ENCODE measurements around the gene GPR37L1.
"Not testable (repeated sequence)": the region's sequence is repeated elsewhere in the genome, so short reads cannot be mapped to it uniquely, and the experiment has no call there.

The GPR37L1 gene

DNA sequence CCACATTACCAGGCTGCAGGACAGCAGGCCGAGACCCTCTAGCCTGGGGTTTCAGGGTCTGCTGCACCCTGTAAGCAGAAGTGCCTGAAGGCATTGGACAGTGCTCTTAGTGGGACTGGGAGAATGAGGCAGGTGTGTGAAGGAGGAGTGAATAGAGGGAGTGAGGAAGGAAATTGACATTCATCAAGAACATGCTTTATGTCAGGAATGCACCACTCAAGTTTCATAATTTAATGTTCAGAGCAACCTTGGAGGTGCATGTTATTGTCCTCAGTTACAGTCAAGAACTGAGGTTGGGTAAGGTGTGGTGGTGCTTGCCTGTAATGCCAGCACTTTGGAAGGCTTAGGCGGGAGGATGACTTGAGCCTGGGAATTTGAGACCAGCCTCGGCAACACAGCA is 11.7 kb upstream of the GPR37L1 start:
- DNase-seq, result no peak

DNA sequence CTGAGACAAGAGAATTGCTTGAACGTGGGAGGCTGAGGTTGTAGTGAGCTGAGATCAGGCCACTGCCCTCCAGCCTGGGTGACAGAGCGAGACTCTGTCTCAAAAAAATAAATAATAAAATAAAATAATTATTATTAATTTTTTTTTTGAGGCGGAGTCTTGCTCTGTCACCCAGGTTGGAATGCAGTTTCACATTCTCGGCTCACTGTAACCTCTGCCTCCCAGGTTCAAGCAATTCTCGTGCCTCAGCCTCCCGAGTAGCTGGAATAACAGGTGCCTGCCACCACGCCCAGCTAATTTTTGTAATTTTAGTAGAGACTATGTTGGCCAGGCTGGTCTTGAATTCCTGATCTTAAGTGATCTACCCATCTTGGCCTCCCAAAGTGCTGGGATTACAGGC is 11.1 kb upstream of the GPR37L1 start:
- DNase-seq, result not testable (repeated sequence)

DNA sequence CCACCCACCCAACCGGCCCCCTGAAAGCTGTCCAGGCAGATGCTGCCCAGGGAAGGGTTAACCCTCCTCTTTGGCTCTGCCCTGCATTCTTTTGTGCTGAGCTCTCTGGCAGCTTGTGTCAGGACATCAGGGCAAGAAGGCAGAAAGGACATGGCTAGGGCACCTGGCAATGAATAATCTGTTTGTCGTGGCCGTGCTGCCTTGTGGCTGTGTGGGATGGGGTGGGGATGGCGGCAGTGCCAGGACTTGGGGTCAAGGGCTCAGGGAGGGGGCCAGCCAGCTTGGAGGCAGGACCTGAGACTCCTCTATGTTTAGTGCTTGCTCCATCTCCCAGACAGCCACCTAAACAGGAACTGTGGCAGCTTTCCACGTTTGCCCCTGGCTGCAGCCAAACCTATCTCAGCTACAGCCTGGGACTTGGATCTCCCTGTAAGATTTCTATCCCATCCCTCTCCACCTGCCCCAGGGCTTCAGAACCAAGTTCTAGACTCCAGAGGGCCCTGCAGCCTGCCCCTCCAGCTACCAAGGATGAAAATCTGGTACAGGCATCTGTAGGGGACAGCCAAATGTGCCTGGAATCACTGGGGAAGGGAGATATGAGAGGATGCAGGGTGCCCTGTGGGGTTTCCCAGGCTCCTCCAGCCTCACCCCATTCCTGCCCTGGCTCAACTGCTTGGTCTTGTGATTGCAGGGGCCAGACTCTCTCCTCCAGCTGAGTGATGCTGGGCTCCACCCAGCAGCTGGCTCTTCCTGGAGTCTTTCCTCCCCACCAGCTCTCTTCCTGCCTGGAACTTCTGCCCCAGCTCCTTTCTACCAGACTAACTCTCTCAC is 9.6 kb upstream of the GPR37L1 start:
- DNase-seq, result no peak

DNA sequence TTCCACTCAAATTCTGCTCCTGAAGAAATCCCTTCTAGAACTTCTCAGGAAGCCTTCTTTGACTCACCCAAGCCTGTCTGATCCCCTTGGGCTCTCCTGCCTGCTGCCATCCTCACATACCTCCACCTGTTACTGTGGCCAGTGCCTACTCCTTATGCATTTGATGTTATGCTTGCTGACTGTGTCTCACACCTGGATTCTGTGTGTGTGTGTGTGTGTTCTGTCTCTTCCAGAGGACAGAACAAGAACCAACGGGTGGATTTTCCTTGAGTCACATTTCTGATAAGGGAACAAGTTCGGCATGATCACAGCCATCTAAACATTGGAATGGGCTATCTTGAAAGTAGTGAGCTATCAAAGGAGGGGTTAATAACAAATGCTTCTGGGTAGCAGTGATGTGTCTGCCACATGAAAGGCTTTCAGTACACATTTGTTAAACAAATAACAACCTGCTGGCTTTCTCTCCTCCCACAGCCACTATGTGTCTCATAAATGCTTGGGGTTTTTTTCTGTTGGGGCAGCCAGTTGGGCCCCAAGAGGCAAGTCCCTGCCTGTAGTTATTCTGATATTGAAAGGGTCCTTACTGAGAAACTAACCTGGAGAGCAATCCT is 8.9 kb upstream of the GPR37L1 start:
- no peak for DNase-seq

DNA sequence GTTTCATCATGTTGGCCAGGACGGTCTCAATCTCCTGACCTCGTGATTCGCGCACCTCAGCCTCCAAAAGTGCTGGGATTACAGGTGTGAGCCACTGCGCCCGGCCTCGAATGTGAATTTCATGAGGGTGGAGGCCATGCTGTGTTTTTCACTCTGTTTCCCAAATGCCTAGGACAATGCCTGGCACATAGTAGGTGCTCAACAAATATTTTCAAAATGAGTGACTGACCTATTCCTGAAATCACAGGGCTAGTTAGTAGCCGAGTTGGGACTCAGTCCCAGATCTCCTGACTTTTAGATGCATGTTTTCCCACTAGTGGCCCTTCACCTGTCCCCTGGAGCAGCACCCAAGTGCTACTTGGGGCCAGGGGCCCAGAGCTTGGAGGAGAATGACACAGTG is 6.4 kb upstream of the GPR37L1 start:
- no peak for DNase-seq

DNA sequence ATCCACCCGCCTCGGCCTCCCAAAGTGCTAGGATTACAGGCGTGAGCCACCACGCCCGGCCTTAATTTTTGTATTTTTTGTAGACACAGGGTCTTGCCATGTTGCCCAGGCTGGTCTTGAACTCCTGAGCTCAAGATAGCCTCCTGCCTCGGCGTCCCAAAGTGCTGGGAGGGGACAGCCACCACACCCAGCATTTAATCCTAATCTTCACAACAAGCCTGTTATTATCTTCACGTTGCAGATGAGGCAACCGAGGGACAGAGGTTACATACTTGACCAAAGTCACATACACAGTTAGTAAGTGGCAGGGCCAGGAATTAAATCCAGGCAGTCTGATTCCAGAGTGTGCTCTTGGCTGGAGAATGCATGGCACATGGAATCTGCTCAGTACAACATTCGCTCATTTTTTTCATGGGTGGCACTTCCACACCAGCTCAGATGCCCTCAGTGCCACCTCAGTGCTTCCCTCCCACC is 4.8 kb upstream of the GPR37L1 start:
- no peak for DNase-seq

DNA sequence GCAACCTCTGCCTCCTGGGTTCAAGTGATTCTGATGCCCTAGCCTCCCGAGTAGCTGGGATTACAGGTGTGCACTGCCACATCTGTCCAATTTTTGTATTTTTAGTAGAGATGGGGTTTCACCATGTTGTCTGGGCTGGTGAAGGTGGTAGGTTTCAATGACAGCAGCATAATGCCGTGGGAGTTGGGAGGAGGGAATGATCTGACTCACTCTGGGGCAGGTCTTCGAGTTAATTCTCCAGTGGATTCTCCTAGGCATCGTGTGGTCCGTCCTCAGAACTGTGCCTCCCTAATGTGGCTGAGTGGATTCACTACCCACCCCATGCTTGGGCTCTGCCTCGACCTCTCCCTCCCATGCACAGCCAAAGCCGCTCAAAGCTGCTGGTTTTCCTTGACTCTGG is 1.7 kb upstream of the GPR37L1 start:
- DNase-seq, result no peak

DNA sequence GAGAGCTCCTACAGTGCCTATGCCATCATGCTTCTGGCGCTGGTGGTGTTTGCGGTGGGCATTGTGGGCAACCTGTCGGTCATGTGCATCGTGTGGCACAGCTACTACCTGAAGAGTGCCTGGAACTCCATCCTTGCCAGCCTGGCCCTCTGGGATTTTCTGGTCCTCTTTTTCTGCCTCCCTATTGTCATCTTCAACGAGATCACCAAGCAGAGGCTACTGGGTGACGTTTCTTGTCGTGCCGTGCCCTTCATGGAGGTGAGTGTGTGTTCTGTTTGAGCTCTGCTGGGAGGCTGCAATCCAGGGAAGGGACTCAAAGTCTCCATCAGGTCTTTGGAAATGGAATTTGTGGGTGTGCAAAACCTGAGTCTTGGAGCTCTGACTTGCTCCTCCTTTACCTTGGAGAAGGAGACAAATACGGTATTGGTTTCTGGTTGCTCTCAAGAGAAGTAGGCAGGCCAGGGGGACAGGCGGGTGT is 658 bp downstream of the GPR37L1 start:
- no peak for DNase-seq

DNA sequence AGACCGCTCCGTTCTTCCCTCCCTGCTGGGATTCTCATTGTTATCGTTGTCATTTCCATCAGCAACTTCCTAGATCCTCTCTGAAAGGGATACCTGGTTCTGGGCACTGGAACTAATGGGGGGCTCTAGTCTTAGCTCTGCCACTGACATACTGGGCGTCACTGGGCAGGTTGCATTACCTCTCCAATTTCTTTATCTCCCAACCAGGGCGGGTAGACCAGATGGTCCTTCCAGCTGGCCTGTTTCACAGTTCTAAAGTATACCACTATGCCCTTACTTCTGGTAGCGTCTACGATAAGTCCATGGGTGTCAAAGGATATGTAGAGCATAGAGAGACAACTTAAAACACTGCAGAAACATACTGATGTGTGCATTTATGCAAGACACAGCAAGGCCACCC is 1.4 kb downstream of the GPR37L1 start:
- no peak for DNase-seq

DNA sequence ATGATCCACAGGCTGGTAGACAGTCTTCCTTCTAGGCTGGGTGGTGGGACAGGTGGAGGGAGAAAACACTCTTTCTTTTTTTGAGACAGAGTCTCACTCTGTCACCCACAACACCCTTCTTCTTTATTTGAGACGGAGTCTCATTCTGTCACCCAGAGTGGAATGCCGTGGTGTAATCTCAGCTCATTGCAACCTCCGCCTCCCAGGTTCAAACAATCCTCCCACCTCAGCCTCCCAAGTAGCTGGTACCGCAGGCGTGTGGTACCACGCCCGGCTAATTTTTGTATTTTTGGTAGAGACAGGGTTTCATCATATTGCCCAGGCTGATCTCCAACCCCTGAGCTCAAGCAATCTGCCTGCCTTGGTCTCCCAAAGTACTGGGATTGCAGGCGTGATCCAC is 2.9 kb downstream of the GPR37L1 start:
- no peak for DNase-seq

DNA sequence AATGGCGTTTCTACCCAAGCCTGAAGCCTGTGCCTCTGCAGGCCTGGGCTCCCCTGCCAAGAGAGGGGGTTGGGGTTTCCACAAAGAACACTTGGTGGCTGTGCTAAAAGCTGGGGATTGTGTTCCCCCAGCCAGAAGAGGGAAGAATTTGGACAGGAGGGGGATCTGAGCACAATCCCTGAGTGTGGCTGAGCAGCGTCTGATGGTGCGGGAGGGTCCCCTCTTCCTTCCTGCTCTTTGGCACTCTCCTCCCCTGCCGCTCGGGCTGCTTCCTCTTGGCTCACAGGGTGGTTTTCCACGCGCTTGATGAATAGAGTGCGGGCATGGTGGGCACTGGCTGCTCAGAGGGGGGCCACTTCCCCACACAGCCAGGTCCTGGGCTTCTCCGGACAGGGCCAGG is 3.7 kb downstream of the GPR37L1 start:
- no peak for DNase-seq

DNA sequence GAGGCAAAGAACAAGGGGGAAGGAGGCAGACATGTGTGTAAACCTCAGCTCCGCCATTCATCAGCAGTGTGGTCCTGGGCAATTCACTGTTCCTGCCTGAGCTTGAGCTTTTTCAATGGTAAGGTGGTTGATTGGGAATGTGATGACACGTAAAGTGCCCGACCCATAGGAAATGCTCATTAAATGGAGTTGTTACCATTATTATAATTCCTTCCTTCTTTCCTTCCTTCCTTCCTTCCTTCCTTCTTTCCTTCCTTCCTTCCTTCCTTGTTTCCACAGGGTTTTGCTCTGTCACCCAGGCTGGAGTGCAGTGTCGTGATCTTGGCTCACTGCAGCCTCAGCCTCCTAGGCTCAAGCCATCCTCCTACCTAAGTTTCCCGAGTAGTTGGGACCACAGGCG is 4.3 kb downstream of the GPR37L1 start:
- no peak for DNase-seq

DNA sequence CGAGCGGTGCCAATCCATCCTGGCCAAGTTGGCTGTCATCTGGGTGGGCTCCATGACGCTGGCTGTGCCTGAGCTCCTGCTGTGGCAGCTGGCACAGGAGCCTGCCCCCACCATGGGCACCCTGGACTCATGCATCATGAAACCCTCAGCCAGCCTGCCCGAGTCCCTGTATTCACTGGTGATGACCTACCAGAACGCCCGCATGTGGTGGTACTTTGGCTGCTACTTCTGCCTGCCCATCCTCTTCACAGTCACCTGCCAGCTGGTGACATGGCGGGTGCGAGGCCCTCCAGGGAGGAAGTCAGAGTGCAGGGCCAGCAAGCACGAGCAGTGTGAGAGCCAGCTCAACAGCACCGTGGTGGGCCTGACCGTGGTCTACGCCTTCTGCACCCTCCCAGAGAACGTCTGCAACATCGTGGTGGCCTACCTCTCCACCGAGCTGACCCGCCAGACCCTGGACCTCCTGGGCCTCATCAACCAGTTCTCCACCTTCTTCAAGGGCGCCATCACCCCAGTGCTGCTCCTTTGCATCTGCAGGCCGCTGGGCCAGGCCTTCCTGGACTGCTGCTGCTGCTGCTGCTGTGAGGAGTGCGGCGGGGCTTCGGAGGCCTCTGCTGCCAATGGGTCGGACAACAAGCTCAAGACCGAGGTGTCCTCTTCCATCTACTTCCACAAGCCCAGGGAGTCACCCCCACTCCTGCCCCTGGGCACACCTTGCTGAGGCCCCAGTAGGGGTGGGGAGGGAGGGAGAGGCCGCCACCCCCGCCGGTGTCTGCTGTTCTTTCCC is 5.3 kb downstream of the GPR37L1 start:
- no peak for DNase-seq

DNA sequence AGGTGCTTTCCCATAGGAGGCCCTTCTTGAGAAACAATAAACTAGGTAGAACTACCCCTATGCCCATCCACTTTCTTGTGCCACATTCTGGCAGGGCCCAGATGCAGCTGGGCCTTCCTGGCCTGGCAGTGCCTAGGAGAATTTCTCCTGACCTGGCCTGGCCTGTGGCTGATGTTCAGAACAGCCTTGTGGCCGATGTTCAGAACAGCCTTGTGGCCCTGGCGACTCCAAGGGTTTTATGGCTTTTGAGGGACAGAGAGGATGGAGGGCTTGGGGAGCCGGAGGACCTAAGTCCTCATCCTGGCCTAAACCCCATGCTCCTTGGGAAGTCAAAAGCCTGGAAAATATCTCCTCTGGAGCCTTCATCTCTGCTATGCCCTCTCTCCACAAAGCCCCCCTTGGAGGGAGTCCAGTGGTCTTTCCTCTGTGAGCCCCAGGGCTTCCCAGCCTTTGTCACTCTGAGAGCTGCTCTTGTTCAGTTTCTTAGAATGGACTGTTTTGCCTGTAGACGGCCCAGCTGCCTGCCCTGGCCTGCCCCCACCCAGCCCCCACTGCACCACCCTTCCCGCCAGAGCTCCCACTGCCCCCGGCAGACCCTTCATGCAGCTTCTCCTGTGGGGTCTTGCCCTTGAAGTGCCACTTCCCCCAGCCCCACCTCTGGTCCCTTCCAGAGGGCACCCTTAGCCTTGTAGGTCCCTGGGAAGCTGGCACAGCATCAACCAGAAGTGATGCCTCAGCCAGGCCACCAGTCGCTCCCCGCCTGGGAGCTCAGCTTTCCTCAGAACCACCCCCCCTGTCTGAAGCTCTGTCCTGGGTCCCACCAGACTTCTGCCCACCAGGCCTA is 7.0 kb downstream of the GPR37L1 start:
- DNase-seq, result no peak

DNA sequence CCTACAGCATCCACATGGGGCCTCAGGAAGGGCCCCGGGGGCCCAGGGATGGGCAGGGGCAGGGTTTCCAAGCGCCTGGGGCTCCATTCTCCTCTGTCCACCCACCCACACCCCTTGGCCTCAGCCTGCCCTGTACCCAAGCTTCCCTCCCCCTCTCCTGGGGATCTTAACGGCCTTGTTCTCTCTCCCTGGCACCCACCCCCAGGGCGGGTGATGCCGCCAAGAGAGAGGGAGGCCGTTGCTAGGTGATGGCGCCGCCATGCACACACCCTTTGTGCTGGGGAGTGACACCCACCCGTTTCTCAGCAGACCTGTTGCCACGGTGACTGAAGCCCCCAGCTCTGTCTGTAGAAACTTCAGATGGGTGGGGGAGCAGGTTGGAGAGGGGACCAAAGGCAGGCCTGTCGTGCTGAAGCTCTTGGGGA is 7.6 kb downstream of the GPR37L1 start:
- no peak for DNase-seq

DNA sequence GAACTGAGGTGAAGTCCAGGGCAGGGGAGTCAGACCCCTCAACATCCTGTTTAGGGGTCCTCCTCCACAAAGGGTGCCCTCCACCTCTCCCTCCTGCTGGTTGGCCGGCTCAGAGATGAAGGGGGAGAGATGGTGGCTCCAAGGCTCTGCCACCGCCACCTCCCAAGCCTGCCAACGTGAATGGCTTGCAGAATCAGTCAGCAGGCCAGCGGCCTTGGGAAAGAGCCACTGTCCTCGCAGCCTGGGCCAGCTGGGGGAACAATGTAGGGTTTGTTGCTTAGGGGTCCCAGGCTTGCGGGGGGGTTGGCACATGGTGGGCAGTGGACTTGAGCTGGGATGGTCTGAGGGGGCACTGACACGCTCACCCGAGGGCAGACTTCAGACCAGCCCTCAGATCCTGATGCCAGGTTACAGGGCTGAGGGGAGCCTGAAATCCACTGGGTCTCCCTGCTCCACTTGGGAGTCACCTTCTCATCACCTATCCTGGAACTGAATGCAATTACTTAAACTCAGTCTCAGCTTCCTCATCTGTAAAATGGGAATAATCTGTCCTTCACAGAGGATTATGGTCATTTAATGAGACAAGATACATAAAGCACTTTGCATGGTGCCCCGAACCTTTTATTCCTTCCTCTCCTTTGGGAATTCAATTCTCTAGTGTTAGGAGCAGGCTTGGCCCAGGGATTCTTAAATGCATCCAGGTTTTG is 8.3 kb downstream of the GPR37L1 start:
- no peak for DNase-seq

DNA sequence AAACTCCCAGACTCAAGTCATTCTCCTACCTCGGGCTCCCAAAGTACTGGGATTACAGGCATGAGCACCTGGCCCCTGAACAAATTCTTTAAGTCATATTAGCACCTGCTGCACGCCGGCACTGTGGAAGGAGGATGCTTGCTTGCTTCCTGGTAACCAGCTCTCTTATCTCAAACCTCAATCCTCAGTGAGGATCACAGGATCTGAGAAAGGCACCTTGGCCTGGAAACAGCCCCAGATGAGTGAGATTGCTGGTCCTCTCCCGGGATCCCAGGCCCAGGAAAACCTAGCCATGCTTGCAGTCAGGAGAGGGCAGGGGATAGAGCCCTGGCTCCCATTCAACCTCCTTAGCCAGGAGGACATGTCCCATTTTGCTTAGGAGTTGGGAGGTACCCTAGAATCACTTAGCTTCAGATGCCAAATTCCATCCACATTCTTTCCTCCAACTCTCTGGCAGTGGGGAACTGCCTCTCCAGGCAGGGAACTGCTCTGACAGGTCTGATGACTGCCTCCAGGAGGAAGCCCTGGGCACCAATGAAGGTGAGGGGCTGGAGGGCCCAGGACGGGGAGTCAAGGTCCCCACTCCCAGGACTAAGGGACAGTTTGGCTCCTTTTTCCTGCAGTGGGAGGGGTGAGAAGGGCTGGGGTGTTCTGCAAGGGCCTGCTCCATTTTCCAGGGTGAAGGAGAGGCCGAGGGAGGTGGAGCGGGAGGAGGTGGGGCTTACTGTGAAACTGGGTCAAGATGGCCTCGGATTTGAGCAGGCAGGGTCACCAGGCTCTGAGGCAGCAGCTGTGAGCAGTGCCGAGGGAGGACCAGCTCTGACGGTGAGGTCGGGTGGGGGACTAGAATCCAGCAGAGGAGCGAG is 9.5 kb downstream of the GPR37L1 start:
- DNase-seq, result no peak

DNA sequence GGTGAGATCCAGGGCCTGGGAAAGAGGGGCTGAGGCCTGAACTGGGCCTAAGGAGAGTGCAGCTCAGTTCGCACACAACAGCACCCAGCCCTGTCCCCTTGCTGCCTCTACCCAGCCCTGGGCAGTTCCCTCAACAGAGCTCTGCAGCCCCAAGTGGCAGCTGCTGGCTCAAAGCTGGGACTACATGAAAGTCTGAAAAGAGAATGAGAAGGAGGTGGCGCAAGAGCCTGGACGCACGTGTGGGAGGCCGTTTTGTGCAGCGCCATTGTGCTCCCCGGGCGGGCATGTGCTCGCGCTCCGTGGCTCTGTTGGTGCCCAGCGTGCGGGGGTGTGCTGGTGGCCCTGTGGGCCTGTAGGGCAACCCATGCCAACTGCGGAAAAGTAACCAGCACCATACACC is 10.3 kb downstream of the GPR37L1 start:
- no peak for DNase-seq

DNA sequence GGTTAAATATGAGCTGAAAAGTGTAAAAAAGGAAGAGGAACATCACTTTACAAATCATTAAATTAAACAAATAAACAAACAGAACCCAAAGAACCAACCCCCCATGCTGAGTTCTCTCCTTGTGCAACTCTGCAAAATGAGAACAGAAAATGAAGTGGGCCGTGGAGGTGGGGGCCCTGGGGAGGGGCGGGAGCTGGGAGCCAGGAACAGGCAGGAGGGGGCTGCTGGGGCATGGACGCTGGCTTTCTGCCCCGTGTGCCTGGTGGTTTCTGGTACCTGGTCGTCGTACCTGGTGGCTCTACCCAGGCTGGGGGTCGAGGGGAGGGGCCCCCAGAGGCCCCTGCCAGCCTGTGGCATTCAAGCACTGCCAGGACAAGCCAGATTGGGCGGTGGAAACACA is 10.8 kb downstream of the GPR37L1 start:
- no peak for DNase-seq

DNA sequence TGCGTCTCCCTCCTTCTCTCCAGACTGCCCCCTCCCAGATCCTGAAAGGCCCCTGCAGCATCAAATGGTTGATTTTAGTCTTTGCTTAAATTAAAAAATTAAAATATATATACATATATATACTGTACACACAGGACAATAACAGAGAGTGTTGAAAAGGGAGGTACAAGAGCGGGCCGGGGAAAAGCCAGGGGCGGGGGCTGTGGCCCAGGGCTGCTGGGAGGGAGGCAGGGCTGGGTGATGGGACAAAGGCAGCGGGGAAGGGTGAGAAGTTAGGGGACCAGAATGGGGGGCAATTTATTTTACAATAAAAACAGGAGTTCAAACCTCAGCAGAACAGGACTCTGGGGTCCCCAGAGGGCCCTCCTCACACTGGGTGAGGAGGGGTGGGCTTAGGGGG is 11.3 kb downstream of the GPR37L1 start:
- no peak for DNase-seq

DNA sequence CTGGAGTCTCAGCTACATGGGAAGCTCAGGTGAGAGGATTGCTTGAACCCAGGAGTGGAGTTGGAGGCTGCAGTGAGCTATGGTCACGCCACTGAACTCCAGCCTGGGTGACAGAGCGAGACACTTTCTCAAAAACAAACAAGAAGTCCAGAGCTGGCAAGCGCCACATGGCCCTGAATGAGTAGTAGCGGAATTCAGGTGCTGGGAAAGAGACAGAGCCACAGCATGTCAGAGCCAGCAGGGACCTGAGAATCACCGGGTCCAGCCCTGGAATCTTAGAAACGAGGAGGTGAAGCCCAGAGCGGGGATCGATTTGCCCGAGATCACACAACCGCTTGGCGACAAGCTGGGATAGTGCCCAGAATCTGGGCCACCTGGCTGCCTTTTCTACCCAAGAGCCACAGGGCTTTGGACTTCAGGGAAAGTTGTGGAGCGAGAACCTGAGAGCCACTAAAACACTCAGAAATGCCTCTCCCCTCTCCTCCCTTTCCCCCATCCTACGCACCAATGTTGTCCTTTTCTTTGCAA is 12.0 kb downstream of the GPR37L1 start:
- no peak for DNase-seq
